Activated T-cell treated with anti-CD3 and anti-CD28 coated beads, Interleukin-2, amount 50 U/mL, for 72 hours (primary cell): ENCODE data around the gene NTNG2. TPM values are rescaled to one million over a fixed set of nuclear protein-coding genes. Genes with fewer than 3 reads are reported as not detected.

Source experiments
- ATAC-seq, 2 donors: fragments of 150-1000 bp; cut with Tn5 transposase; replicated peaks in 1 of 2; 2 replicates each; pipeline ENCODE4 v1.10.0; 2021; ENCODE audit warnings: moderate library complexity in 2 of 2, mild to moderate bottlenecking in 1 of 2
- DNase-seq, 2 donors: peaks; one replicate each; pipeline ENCODE4 v3.0.0; 2021 to 2022; ENCODE audit warnings: mixed read lengths in 1 of 2
- H3K27ac Mint-ChIP-seq: one replicate; pipeline ENCODE4 v1.8.0; 2022; ENCODE audit warnings: mild to moderate bottlenecking, moderate library complexity, mixed read lengths
- H3K27me3 Mint-ChIP-seq: one replicate; pipeline ENCODE4 v1.8.0; 2022; ENCODE audit warnings: low read depth, mixed read lengths
- H3K36me3 Mint-ChIP-seq, 2 donors: one replicate each; pipeline ENCODE4 v1.8.0; 2022; ENCODE audit warnings: mixed read lengths in 2 of 2, mild to moderate bottlenecking in 1 of 2; ENCODE audit not compliant: insufficient read depth in 2 of 2
- H3K4me1 Mint-ChIP-seq: one replicate; pipeline ENCODE4 v1.8.0; 2022; ENCODE audit warnings: low read depth, mixed read lengths
- H3K4me3 Mint-ChIP-seq, 2 donors: one replicate each; pipeline ENCODE4 v1.8.0; 2022; ENCODE audit warnings: mild to moderate bottlenecking in 2 of 2, mixed read lengths in 2 of 2, moderate library complexity in 2 of 2
- H3K9me3 Mint-ChIP-seq, 2 donors: one replicate each; pipeline ENCODE4 v1.8.0; 2022; ENCODE audit warnings: mixed read lengths in 2 of 2
- total RNA-seq, 2 donors: library from RNA; stranded (reverse); gene quantifications; one replicate each; pipeline ENCODE4 v1.2.3, GENCODE V29; 2022

Gene NTNG2
- total RNA-seq, 2 donors from 2014 or later = 3.2 to 5.4 TPM

GRCh38 chr9:132168347-132168746, 6.5 kb downstream of the NTNG2 start:
- no peak overlapping the region for H3K4me3 Mint-ChIP-seq
- no peak for ATAC-seq
- H3K27ac Mint-ChIP-seq = no peak overlapping the region
- no peaks in the 10 kb centered on the region for H3K36me3 Mint-ChIP-seq
- H3K9me3 Mint-ChIP-seq = no peaks in the 10 kb centered on the region
- H3K27me3 Mint-ChIP-seq = peaks cover 59% of the 10 kb centered on the region
- peaks cover 5% of the 10 kb centered on the region for H3K4me1 Mint-ChIP-seq
- DNase-seq = no peak

GRCh38 chr9:132168851-132169250, 7.0 kb downstream of the NTNG2 start:
- Mint-ChIP-seq H3K9me3 (no peaks in the 10 kb centered on the region), H3K4me1 (peaks cover 3% of the 10 kb centered on the region), H3K4me3 (no peak overlapping the region), H3K27me3 (peaks cover 56% of the 10 kb centered on the region), H3K36me3 (no peaks in the 10 kb centered on the region), H3K27ac (no peak overlapping the region)
- ATAC-seq (no peak), DNase-seq (no peak)

- H3K36me3 Mint-ChIP-seq = peaks cover 0 to 1% of the 10 kb centered on the region in 2 donors
- DNase-seq (peak; percentile 61 to 73), ATAC-seq (peak; percentile 64 to 68)
- no peak overlapping the region for H3K4me3 Mint-ChIP-seq
- peaks cover 48% of the 10 kb centered on the region for H3K27me3 Mint-ChIP-seq
- H3K4me1 Mint-ChIP-seq = no peaks in the 10 kb centered on the region
- H3K9me3 Mint-ChIP-seq = no peaks in the 10 kb centered on the region
- H3K27ac Mint-ChIP-seq = no peak overlapping the region
Measured at GRCh38 chr9:132169672-132170392, 8.0 kb downstream of the NTNG2 start.

- DNase-seq (no peak), ATAC-seq (no peak)
- peaks cover 0 to 1% of the 10 kb centered on the region in 2 donors for H3K36me3 Mint-ChIP-seq
- H3K4me1 Mint-ChIP-seq = no peaks in the 10 kb centered on the region
- no peaks in the 10 kb centered on the region for H3K9me3 Mint-ChIP-seq
- no peak overlapping the region for H3K4me3 Mint-ChIP-seq
- no peak overlapping the region for H3K27ac Mint-ChIP-seq
- H3K27me3 Mint-ChIP-seq = peaks cover 34% of the 10 kb centered on the region
Measured at GRCh38 chr9:132171702-132172101, 9.8 kb downstream of the NTNG2 start.

GRCh38 chr9:132172185-132172584, 10.3 kb downstream of the NTNG2 start:
- Mint-ChIP-seq H3K4me1 (no peaks in the 10 kb centered on the region), H3K4me3 (no peak overlapping the region), H3K27ac (no peak overlapping the region), H3K9me3 (no peaks in the 10 kb centered on the region), H3K36me3 (peaks cover 0 to 1% of the 10 kb centered on the region in 2 donors), H3K27me3 (peaks cover 29% of the 10 kb centered on the region)
- no peak for ATAC-seq
- DNase-seq = no peak

GRCh38 chr9:132175431-132175830, 13.6 kb downstream of the NTNG2 start:
- DNase-seq (no peak), ATAC-seq (no peak)
- Mint-ChIP-seq H3K36me3 (peaks cover 0 to 1% of the 10 kb centered on the region in 2 donors), H3K27ac (no peak overlapping the region), H3K4me3 (no peak overlapping the region), H3K4me1 (no peaks in the 10 kb centered on the region), H3K9me3 (no peaks in the 10 kb centered on the region), H3K27me3 (peaks cover 10% of the 10 kb centered on the region)

GRCh38 chr9:132176338-132176737, 14.5 kb downstream of the NTNG2 start:
- H3K4me1 Mint-ChIP-seq = no peaks in the 10 kb centered on the region

GRCh38 chr9:132181796-132182313, 20.0 kb downstream of the NTNG2 start:
- DNase-seq (no peak), ATAC-seq (no peak)
- no peaks in the 10 kb centered on the region for H3K9me3 Mint-ChIP-seq
- no peaks in the 10 kb centered on the region for H3K36me3 Mint-ChIP-seq
- peaks cover 9% of the 10 kb centered on the region for H3K27me3 Mint-ChIP-seq
- peaks cover 5% of the 10 kb centered on the region for H3K4me1 Mint-ChIP-seq
- H3K4me3 Mint-ChIP-seq = no peak overlapping the region
- no peak overlapping the region for H3K27ac Mint-ChIP-seq

More at GRCh38 chr9:132176338-132176737, 14.5 kb downstream of the NTNG2 start:
- no peaks in the 10 kb centered on the region for H3K9me3 Mint-ChIP-seq
- no peak overlapping the region for H3K4me3 Mint-ChIP-seq
- H3K27me3 Mint-ChIP-seq = peaks cover 10% of the 10 kb centered on the region
- DNase-seq (no peak), ATAC-seq (no peak)
- peaks cover 0 to 1% of the 10 kb centered on the region in 2 donors for H3K36me3 Mint-ChIP-seq
- no peak overlapping the region for H3K27ac Mint-ChIP-seq

- Mint-ChIP-seq H3K27me3 (peaks cover 9% of the 10 kb centered on the region), H3K4me3 (no peak overlapping the region), H3K4me1 (peaks cover 5% of the 10 kb centered on the region), H3K9me3 (no peaks in the 10 kb centered on the region), H3K36me3 (no peaks in the 10 kb centered on the region), H3K27ac (no peak overlapping the region)
- ATAC-seq (no peak), DNase-seq (no peak)
Measured at GRCh38 chr9:132182314-132183091, 20.6 kb downstream of the NTNG2 start.

GRCh38 chr9:132183134-132183533, 21.3 kb downstream of the NTNG2 start:
- Mint-ChIP-seq H3K27me3 (peaks cover 9% of the 10 kb centered on the region), H3K9me3 (no peaks in the 10 kb centered on the region), H3K27ac (no peak overlapping the region), H3K4me1 (peaks cover 5% of the 10 kb centered on the region), H3K4me3 (no peak overlapping the region), H3K36me3 (no peaks in the 10 kb centered on the region)
- DNase-seq (no peak), ATAC-seq (no peak)

- H3K4me3 Mint-ChIP-seq = no peak overlapping the region
- H3K27me3 Mint-ChIP-seq = peaks cover 9% of the 10 kb centered on the region
- no peak for DNase-seq
- no peak overlapping the region for H3K27ac Mint-ChIP-seq
- no peaks in the 10 kb centered on the region for H3K9me3 Mint-ChIP-seq
- peaks cover 5% of the 10 kb centered on the region for H3K4me1 Mint-ChIP-seq
- no peaks in the 10 kb centered on the region for H3K36me3 Mint-ChIP-seq
- ATAC-seq = no peak
Measured at GRCh38 chr9:132183715-132184114, 21.9 kb downstream of the NTNG2 start.

GRCh38 chr9:132184124-132184523, 22.3 kb downstream of the NTNG2 start:
- no peaks in the 10 kb centered on the region for H3K9me3 Mint-ChIP-seq
- H3K4me3 Mint-ChIP-seq = no peak overlapping the region
- peaks cover 9% of the 10 kb centered on the region for H3K27me3 Mint-ChIP-seq
- no peak overlapping the region for H3K27ac Mint-ChIP-seq
- no peaks in the 10 kb centered on the region for H3K36me3 Mint-ChIP-seq
- ATAC-seq (no peak), DNase-seq (no peak)
- H3K4me1 Mint-ChIP-seq = peaks cover 5% of the 10 kb centered on the region
